HG03442 (cell line): ENCODE measurements around the gene RAD51.
A peak's percentile ranks its signal among the peaks of the same experiment; 100 is the strongest.
"Not testable (repeated sequence)": the region's sequence is repeated elsewhere in the genome, so short reads cannot be mapped to it uniquely, and the experiment has no call there.

ENCODE experiments used
- ATAC-seq: cut with Tn5 transposase; IDR thresholded peaks from one replicate; pipeline ENCODE4 v1.9.1; 2021; ENCODE audit warnings: mild to moderate bottlenecking, moderate library complexity; ENCODE audit not compliant: unreplicated experiment

RAD51 gene

DNA sequence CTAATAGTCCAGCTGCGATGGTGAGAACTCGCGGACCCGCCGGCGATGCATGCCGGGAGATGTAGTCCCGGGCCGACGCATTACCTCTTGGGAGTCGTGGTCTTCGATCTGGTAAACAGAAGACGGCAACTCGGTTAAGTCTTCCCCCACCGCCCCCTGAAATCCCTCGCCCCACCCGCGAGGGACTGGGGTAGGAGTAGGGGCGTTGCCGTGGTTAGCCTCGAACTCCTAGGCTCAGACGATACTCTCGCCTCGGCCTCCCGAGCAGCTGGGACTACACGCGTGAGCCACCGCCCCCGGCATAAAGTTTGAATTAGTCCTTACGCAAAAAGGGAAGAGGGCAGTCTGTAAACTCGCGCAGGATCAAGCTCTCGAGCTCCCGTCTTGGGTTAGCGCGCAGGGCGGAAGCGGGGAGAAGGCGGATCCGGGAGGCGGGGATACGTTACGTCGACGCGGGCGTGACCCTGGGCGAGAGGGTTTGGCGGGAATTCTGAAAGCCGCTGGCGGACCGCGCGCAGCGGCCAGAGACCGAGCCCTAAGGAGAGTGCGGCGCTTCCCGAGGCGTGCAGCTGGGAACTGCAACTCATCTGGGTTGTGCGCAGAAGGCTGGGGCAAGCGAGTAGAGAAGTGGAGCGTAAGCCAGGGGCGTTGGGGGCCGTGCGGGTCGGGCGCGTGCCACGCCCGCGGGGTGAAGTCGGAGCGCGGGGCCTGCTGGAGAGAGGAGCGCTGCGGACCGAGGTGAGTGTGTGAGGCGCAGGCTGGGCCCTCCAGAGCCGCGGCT lies at the start of gene RAD51:
Gene RAD51 (plus strand): TSS at position 487 of the 781 bp plus-strand sequence. CDS start 3,585 bp downstream, outside the sequence.
- peak; percentile 82 for ATAC-seq

DNA sequence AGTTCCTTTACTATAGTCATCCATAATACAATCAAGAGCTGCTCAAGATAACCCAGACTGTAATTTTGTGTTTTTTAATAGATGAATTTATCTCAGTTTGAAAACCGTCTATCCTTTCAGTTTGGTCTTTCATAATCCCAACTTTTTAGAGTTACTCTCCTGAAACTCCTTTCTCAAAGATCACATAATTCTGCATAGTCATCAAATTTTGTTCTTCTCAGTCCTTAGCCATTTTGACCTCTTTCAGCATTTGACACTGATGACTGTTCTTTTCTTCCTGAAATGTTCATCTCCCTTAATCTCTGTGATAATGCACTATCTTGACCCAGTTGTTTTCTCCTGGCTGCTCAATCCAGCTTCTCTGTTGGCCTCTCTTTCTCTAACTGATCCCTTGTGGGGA lies 47.5 kb upstream of the RAD51 start:
- no peak for ATAC-seq

DNA sequence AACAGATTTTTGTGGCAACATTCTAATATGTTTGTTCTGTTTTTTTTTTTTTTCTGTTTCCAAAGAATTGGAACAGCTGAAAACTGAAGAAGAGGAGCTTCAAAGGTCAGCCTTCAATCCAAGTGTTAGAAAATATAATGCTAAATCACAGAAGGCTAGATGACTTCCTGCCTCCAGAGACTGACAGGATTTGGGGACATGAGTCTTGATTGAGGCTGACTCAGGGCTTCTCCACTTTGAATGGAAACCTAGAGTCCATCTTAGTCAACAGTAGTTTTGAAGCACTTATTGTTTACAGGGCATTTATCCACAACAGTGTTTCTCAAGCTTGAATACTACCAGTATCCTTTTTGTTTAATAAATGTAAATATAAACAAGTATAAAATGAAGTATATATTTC lies 44.5 kb upstream of the RAD51 start:
- ATAC-seq, result no peak

DNA sequence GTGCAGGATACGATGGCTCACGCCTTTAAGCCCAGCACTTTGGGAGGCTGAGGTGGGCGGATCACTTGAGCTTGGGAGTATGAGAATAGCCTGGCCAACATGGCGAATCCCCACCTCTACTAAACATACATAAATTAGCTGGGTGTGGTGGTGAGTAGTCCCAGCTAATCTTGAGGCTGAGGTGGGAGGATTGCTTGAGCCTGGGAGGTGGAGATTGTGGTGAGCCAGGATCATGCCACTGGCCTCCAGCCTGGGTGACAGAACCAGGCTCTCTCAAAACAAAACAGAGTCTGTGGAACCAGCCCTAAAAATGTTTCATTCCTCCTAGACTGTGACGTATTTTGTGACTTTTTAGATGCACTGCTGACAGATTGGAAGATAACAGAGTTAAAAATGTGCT lies 34.3 kb upstream of the RAD51 start:
- no peak for ATAC-seq

DNA sequence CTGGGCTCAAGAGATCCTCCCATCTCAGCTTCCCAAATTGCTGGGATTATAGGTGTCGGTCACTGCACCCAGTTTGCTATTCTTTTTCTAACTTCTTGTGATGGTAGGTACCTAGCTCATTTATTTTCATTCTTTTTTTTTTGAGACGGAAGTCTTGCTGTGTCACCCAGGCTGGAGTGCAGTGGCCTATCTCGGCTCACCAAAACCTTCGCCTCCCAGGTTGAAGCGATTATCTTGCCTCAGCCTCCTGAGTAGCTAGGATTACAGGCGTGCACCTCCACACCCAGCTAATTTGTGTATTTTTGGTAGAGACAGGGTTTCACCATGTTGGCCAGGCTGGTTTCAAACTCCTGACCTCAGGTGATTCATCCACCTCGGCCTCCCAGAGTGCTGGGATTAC lies 30.1 kb upstream of the RAD51 start:
- no peak for ATAC-seq

DNA sequence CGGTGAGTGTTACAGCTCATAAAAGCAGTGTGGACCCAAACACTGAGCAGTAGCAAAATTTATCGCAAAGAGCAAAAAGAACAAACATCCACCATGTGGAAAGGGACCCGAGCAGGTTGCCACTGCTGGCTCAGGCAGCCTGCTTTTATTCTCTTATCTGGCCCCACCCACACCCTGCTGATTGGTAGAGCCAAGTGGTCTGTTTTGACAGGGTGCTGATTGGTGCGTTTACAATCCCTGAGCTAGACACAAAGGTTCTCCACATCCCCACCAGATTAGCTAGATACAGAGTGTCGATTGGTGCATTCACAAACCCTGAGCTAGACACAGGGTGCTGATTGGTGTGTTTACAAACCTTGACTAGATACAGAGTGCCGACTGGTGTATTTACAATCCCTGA lies 18.7 kb upstream of the RAD51 start:
- ATAC-seq, result not testable (repeated sequence)

DNA sequence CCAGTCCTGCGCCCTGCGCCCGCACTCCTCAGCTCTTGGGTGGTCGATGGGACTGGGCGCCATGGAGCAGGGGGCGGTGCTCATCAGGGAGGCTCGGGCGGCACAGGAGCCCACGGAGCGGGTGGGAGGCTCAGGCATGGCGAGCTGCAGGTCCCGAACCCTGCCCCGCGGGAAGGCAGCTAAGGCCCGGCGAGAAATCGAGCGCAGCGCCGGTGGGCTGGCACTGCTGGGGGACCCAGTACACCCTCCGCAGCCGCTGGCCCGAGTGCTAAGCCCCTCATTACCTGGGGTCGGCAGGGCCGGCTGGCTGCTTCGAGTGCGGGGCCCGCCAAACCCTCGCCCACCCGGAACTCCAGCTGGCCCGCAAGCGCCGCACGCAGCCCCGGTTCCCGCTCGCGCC lies 18.1 kb upstream of the RAD51 start:
- not testable (repeated sequence) for ATAC-seq

DNA sequence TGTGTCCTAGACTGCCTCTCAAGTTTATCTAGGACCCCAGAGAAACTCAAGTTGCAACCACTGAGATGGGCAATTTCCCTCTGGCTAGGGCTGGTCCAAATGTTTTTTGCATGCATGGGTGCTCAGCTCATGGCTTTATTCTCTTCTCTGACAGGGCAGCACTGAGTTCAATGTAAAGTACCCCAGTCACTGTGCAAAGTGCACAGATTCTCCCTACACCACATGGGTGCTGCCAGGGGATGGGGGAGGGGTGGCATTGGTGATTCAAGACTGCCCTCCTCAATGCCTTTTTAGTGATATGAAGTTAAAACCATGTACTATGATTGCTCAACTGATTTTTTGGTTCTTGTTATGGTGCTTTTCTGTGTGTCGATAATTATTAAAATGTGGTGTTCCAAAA lies 14.8 kb upstream of the RAD51 start:
- ATAC-seq, result no peak

DNA sequence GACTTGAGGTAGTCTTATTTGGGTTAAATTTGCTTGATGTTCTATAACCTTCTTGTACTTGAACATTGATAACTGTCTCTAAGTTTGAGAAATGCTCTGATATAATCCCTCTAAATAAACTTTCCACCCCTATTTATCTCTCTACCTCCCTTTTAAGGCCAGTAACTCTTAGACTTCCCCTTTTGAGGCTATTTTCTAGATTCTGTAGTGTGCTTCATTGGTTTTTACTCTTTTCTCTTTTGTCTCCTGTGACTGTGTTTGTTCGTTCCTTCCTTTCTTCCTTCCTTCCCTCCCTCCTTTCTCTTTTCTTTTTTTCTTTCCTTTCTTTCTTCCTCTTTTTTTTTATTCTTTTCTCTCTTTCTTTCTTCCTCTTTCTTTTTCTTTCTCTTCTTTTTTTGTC lies 14.0 kb upstream of the RAD51 start:
- ATAC-seq, result not testable (repeated sequence)

DNA sequence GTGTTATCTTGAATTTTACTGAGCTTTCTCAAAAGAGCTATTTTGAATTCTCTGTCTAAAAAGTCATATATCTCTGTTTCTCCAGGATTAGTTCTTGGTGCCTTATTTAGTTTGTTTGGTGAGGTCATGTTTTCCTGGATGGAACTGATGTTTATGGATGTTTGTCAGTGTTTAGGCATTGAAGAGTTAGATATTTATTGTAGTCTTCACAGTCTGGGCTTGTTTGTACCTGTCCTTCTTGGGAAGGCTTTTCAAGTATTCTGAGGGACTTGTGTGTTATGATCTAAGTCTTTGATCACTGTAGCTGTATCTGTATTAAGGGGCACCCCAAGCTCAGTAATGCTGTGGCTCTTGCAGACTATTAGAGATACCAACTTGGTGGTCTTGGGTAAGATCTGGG lies 10.6 kb upstream of the RAD51 start:
- ATAC-seq, result no peak

DNA sequence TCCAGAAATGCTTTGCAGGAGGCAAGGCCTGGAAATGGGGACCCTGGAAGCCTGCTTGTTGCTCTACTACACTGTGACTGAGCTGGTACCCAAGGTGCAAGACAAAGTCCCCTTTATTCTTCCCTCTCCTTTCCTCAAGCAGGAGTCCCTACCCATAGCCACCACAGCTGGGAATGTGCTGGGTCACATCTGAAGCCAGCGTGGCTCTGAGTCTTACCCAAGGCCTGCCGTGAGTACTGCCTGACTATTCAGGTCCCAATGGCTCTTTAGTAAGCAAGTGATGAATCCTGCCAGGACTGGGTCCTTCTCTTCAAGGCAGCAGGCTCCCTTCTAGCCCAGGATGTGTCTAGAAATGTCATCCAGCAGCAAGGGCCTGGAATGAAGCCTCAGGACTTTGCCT lies 9.6 kb upstream of the RAD51 start:
- no peak for ATAC-seq

DNA sequence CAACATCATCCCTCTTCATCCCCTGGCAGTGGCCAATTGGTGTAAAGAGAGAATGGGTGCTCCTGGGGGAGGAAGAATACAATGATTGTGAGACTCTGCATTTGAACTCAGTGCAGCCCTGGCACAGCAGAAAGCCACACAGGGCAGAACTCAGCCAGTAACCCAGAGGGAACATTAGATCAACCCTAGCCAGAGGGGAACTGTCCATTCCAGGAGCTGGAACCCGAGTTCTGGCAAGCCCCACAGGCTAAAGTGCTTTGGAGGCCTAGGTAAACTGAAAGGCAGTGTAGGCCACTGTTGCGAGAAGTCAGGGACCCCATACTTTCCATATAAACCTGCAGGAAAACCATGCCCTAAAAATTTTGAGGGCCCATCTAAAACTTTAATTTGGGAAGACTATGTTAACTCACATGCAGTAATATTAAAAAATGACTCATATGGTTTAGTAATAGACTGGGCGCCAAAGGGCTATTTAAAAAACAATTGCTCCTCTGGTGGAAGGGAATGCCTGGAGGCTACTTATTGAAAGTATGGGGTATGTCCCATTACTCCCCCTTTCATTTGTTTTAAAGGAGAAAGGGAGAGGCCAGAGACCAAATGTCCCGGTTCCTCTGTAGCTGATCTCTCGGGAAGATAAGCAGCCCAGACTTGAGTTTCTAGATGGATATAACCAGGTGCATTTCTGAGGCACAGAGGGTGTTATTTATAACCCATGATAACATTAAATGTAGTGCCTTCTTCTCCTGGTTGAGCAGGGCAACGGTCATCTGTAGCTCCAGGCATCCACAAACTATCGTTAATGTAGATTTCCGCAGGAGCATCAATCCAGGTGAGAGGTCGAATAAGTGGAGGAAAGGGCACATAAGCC lies 5.8 kb upstream of the RAD51 start:
- ATAC-seq, result no peak

DNA sequence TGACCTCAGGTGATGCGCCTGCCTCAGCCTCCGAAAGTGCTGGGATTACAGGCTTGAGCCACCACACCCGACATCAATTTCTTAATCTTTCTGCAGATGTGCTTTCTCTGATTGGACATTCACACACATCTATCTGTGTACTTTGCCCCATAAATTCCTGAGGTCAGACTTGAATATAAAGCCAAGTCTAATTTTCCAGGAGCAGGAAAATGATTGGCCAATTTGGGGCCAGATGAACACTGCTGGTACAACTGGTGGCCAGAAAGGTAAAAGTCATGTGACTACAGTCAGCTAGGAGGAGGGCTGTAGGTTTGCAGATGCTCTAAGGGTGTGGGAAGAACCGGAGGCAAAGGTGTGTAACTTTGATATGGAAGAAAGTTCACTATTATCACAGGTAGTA lies 3.2 kb upstream of the RAD51 start:
- ATAC-seq, result no peak

DNA sequence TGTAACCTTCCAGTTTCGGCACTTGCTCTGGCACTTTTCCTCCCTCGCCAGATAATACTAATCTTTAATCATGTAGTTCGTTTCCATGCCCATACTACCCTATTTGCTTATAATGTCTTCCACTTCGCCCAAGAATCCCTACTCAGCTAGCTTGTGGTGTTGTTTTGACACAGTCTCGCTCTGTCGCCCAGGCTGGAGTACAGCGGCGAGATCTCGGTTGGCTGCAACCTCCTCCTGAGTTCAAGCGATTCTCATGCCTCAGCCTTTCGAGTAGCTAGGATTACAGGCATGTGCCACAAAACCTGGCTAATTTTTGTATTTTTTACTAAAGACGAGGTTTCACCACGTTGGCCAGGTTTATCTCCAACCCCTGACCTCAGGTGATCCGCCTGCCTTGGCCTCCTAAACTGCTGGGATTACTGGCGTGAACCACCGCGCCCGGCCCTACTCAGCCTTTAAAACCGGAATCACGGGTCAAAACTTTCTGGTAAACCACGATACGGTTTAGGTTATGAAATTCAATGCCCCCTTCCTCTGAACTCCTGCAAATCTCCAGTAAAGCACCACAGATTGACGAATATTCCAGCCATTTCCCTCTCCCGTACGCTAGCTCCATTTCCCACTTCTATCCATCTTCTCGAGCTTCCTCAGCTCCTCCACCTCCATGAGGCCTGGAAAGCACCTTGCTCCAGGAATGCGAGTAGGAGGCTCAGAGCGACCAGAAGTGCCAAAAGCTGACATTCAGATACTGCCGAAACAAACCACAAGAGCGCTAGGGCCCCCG lies 878 bp upstream of the RAD51 start:
- ATAC-seq, result peak; percentile 12

DNA sequence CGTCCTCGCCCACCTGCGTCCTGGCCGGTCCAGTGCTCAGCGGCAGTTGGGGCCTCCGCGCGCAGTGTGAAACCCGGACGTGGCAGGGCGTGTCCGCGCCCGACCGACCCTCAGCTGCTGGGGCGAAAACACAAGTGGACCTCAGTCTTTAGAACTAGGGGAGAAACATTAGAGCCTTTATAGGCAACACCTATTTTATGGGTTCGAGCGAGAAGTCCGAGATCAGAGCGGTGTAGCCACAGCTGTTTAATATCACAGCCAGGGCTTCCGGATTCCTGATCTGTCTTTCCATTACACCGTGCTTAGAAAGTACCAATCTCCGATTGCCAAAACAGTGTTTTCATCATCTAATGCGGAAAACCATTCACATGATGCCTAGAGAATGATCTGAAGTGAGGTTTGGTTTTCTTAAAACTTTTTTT lies 506 bp downstream of the RAD51 start:
- no peak for ATAC-seq

DNA sequence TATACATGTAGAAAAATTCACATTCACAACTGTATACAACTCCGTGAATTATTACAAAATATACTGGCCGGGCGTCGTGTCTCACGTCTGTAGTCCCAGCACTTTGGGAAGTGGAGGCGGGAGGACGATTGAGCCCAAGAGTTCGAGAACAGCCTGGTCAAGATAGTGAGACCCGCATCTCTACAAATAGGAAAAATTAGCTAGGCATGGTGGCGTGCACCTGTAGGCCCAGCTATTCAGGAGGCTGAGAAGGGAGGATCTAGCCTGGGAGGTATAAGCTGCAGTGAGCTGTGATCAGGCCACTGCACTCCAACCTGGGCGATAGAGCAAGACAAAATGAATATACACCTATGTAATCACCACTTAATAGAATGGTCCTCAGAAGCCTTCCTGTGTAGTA lies 1.3 kb downstream of the RAD51 start:
- no peak for ATAC-seq

DNA sequence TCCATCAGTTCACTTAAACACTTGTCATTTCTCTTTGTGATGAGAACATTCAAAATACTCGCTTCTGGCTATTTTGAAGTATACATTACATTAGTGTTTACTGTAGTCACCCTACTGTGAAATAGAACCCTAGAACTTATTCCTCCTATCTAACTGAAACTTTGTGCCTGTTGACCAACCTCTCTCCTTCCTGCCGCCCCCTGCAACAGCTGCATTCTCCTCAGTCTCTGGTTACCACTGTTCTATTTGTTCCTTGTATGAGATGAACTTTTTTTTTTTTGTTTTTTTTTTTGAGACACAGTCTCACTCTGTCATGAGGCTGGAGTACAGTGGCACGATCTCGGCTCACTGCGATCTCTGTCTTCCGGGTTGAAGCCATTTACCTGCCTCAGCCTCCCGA lies 2.9 kb downstream of the RAD51 start:
- ATAC-seq, result no peak

DNA sequence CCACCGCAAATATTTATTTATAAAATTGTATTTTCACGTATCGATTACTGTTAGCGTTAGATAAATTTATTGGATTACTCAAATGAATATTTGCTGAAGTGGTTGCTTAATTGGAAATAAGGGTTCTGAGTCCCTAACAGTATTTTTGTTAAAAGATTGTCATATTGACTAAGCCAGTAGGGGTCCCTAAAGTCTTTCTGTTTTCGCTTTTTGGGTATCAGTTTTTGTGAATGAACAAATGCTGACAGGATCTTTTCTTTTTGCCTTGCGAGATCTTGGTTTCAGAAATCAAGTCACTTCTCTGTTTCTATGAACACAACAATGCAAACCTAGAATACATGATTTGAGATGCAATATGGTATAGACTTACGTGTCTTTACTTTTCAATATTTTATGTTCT lies 7.1 kb downstream of the RAD51 start:
- ATAC-seq, result no peak

DNA sequence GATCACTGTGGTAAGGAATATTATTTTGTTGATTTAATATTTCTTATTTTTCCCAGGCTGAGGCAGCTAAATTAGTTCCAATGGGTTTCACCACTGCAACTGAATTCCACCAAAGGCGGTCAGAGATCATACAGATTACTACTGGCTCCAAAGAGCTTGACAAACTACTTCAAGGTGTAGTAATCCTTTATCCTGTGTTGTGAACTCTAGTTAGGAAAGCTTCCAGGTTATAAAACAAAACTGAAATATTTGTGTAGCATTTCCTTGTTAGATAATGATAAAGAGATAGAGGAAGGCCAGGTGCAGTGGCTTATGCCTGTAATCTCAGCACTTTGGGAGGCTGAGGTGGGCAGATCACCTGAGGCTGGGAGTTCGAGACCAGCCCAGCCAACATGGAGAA lies 11.1 kb downstream of the RAD51 start:
- ATAC-seq, result no peak

DNA sequence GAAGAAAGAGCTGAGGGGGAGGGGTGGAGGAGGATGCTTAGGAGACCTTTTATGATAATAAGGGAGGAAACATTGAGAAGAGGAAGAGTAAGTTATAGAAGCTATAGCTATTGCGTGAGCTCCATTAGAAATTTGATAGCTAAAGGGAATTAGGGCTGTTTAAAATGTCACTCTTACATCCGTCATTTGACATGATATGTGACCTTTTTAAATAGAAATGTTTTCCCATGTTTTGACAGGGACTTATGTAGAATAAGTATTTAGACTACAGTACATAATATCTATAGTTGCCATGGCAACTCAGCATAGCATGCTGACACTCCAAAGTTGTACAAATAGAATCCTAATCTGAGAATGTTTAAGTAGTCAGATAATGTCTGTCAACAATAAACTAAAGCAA lies 19.2 kb downstream of the RAD51 start:
- ATAC-seq, result no peak

DNA sequence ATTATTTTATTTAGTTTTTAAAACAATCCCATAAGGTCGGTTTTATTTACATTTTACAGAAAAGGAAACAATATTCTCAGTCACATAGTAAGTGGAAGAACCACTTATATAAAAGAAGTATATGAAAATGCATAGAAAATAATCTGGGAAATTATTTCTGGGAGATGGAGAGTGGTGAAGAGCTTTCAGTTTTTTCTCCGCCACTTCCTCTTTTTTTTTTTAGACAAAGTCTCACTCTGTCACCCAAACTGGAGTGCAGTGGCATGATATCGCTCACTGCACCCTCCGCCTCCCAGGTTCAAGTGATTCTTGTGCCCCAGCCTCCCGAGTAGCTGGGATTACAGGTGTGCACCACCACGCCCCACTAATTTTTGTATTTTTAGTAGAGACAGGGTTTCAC lies 21.2 kb downstream of the RAD51 start:
- no peak for ATAC-seq
